ENCODE results near the gene CHD1L.
"Not testable (repeated sequence)": the region's sequence is repeated elsewhere in the genome, so short reads cannot be mapped to it uniquely, and the experiment has no call there.

The CHD1L gene

DNA sequence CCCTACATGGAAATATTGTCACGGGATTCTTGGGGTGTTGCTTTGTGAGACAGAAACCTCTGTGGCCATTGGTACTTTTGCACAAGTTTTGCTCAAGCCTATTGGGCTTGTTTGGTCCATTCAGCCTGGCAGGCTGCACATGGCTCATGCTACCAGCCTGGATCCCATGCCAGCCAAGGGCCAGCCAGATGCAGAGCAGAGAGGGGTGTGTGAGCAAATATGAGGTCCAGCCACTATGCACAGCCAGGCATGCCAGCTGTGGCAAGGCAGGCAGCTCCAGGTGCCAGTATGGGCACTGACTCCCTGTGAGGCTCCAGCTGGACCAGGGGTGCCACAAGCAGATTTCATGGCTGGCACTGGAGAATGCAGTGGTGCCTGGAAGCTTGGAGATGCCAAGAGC, 6.7 kb upstream of the CHD1L start:
- DNase-seq, result no peak

DNA sequence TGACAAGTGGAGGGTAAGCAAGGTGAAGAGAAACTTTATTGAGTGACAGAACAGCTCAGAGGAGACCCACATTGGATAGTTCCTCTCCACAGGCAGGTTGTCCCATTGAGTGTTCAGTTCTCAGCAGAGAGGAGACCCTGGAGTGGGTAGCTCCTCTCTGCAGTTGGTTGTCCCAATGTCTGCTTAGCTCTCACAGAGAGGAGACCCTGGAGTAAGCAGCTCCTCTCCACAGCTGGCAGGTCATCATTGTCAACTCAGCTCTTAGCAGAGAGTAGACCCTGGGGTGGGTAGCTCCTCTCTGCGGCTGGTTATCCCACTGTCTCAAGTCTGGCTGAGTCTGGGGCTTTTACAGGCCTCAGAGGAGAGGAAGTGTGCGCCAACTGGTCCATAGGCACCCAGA, 6.0 kb upstream of the CHD1L start:
- no peak for DNase-seq

DNA sequence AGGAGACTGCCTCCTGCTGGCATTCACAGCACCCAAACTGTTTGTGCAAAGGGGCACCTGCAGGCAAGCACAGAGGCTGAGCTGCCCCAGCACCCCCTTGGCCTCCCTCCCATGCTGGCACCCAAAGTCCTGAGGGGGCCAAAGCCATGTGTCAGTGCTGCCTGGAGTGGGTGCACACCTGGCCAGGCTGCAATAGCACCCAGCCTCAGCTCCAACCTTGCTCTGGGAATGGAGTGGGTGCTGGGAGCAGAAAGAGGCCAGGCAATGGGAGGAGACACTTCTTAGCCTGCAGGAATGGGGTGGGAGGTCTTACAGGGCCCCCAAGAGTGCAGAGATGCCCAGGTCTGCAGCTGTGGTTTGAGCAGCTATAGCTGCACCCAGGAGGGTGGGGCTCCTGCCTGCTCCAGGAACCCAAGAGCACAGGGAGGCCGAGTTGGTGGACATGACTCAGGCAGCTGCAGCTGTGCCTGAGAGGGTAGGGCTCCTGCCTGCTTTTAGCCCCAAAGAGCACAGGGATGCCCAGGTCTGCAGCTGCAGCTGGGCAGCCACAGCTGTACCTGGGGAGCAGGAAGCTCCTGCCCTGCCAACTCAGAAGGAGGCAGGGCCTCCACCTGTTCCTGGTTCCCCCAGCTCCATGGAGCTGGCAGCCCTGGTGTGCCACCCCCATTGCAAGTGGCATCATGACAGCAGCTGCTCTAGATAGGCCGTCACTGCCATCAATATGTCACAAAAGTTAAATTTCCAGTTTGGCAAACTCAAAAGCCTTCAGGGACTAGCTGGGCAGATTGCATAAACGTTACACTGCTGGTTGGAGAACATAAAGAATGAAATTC, 5.3 kb upstream of the CHD1L start:
- no peak for DNase-seq

DNA sequence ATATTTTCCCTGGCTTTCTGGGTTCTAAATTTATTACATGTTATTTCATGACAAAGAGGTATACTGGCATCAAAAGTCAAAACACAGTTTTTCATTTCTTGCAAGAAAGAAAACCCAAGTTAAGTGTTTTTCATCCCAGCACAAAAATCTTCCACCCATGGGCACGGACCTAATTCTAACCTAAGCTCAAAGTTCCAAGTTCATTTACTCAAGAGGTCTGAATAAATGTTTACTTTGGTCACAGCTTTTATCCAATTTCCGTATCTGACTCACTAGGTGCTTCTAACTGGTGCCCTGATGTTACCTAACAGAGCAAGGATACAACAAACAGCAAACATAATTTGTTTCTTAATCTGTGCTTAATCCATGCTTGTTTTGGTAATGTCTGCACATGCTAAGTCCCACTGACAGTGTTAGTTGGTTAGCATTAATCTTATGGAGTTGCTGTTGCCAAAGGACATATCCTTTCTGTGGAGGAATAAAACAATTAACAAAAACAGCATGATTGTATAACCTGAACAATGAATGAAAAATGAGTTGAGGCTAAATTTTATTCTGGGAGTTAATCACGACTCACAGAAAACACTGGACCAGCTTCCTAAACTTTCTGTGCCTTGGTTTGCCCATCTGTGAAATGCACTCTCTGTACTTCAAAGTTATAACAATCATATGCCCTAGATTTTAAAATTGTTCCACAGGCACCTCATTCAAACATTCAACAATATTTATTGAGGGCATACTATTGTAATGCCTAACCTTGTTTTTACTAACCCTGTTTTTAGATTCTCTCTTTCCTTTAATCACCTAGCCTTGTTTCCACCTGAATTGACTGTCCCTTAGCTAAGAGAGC, 4.2 kb upstream of the CHD1L start:
- no peak for DNase-seq

DNA sequence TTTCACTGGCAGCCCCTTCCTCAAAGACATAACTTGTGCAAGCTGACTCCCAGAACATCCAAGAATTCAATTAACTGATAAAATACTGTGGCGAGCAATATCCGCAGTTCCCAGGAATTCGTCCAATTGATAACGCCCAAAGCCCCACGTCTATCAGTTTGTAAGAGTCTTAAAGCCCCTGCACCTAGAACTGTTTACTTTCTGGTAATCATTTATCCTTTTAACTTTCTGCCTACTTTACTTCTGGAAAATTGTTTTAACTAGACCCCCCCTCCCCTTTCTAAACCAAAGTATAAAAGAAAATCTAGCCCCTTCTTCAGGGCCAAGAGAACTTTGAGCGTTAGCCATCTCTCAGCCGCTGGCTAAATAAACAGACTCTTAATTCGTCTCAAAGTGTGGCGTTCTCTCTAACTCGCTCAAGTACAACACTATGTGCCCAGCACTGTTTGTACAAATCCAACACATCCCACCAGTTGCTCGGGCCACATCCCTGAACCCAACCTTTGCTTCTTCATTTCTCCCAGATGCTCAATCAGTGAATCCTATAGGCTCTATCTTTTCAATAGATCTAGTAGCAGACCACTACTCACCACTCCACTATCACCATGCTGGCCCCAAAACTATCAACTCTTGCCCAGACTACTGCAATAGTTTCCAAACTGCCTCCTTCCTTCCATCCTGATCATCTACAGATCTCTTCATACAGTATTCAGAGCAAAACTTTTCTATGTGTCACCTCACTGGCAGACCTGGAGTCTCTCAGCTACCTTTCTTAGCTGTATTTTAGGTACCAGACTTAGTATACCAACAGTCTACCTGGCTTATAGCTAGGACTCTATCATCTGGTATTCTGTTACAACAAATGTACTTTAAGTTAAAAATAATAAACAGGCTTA, 3.3 kb upstream of the CHD1L start:
- DNase-seq, result no peak

DNA sequence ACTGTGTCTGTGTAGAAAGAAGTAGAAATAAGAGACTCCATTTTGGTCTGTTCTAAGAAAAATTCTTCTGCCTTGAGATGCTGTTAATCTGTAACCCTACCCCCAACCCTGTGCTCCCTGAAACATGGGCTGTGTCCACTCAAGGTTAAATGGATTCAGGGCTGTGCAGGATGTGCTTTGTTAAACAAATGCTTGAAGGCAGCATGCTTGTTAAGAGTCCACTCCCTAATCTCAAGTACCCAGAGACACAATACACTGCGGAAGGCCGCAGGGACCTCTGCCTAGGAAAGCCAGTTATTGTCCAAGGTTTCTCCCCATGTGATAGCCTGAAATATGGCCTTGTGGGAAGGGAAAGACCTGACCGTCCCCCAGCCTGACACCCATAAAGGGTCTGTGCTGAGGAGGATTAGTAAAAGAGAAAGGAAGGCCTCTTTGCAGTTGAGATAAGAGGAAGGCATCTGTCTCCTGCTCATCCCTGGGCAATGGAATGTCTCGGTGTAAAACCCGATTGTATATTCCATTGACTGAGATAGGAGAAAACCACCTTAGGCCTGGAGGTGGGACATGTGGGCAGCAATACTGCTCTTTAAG, 2.3 kb upstream of the CHD1L start:
- not testable (repeated sequence) for DNase-seq

DNA sequence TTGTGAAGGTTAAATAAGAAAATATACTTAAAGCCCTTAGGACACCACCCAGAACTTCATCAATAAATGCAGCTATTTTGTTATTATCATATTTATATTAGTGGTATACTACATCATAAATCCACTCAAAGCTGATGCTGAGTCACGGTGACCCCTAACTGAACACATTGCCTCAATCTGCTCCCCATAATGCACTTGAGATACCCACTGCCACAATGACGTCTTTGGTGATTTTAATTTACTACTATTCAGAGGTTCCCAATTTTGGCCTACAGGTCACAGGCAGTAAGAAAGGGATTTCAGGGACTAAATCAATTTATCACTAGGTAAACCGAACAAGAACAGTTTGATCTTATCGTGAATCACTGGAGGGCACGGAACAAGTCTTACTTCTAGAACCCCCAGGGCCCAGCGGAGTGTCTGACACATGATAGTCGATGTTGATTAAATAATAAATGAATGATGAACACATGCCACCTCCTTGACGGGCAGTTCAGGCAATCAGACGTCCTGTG, 493 bp upstream of the CHD1L start:
- no peak for DNase-seq

DNA sequence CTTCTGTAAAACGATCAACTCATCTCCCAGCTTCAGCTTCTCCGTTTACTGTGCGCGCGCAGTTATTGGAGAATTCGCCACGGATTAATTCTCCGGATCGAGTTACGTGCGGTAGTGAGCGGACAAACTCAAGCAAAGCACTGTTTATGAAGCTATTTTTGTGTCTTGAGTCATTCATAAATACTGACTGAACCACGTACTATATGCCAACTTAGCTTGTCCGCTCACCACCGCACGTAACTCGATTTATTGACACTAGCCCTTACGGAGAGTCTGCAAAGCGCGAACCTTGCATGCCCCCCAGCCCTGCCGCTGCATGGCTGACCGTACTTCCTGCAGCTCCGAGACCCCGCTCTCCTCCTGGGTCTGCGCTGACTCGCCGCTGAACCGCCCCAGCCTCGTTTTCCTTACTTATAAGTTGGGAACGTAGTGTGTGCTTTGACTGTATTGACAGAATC, 773 bp downstream of the CHD1L start:
- DNase-seq, result peak; percentile 65

DNA sequence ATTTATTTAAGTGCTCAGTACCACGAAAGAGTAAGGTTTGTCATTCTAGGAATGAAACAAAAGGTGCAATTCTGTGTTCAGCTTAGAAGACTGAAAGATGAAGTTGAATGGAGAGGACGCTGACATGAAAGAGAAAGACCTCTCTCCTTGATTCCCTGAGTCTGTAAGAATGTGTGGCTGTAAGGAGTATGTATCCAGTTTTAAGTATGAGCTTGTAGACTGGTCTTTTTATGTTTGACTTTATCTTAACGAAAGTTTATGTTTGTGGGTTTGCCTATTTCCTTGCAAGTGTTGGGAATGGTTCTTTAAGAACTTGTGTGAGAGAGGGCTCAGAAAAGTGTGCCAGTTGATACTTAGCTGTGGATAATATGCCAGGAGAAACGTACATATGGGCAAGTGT, 1.4 kb downstream of the CHD1L start:
- no peak for DNase-seq

DNA sequence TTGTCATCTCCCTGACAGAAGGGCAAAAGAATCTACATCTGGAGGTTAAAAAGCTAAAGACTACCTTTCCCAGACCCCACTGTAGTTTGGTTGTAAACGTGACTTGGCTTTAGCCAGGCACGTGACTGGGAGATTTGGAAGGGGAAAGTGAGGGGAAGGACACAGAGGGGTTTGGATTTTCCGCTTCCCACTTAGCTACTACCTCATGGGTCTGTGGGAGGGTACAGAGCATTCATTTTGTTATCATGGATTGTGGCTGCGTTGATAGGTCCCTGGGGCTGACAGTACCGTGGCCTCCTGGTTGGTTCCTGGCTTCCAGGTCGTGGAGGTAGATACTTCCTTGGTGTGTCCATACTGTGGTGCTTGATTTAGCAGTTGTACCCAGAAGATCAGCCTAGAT, 2.6 kb downstream of the CHD1L start:
- DNase-seq, result no peak

DNA sequence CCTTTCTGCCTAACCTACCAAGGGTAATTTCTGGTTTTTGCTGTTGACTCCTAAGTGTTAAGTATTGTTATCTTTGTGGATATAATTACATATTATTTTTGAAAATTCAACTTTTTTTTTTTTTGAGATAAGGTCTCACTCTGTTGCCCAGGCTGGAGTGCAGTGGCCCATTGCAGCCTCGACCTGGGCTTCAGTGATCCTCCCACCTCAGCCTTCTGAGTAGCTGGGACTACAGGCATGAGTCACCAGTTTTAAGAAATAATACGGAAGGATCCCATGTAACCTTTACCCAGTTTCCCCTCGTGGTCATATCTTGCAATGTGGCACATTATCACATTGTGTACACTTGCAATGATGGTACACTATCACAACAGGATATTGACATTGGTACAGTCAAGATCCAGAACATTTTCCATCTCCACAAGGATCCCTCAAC, 3.1 kb downstream of the CHD1L start:
- no peak for DNase-seq

DNA sequence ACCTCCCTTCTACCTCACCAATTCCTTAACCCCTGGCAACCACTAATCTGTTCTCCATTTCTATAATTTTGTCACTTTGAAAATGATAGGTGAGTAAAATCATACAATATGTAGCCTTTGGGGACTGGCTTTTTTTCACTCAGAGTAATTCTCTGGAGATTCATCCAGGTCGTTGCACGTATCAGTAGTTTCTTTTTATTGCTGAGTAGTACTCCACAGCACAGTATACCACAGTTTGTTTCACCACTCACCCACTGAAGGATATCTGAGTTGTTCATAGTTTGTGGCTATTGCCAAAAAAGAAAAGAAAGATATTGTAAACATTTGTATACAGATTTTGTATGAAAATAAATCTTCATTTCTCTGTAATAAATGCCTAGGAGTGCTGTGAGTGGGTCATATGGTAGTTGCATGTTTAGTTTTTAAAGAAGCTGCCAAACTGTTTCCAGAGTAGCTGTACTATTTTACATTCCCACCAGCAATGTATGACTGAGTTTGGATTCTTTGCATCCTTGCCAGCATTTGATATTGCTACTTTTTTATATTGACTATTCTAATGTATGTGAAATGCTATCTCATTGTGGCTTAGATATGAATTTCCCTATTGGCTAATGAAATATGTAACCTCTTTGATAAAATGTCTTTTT, 3.7 kb downstream of the CHD1L start:
- DNase-seq, result no peak

DNA sequence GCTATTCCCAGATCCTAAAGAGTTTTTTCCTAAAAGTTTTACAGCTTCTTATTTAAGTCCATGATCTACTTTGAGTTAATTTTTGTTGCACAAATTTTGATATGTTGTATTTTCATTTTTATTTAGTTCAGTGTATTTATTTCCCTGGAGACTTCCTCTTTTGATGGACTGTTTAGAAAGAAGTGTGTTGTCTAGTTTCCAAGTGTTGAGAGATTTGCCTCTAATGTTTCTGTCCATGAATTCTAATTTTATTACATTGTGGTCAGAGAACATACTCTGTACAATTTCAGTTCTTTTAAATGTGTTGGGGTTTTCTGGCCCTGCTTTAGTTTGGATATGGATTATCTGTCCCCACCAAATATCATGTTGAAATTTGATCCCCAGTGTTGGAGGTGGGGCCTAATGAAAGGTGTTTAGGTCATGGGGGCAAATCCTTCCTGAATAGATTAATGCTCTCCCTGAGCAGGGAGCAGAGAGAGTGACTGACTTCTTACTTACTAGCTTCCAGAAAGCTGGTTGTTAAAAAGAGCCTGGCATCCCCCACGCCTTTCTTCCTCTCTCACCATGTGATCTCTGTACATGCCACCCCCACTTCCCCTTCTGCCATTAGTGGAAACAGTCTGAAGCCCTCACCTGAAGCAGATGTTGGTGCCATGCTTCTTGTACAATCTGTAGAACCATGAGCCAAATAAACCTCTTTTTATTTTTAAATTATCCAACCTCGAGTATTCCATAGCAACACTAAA, 4.6 kb downstream of the CHD1L start:
- no peak for DNase-seq

DNA sequence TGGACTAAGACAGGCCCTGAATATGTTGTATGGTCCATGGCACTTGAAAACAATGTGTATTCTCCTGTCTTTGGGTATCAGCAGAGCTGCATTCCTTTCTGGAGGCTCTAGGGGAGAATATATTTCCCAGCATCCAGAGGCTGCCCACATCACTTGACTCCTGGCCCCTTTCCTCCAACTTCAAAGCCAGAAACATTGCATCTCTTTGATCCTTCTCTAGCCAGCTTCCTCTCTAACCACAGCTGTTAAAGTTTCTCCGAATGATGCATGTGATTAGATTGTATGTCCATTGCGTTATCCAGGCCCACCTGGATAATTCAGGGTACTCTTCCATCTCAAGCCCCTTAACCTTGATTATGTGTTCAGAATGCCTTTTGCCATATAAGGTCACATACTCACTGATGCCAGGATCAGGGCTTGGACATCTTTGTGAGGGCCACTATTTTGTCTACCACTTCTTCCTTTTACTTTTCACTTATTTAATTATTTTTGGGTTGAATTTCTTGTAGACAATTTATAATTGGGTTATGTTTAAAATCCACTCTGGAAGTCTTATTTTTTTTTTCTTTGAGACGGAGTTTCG, 5.3 kb downstream of the CHD1L start:
- DNase-seq, result no peak

DNA sequence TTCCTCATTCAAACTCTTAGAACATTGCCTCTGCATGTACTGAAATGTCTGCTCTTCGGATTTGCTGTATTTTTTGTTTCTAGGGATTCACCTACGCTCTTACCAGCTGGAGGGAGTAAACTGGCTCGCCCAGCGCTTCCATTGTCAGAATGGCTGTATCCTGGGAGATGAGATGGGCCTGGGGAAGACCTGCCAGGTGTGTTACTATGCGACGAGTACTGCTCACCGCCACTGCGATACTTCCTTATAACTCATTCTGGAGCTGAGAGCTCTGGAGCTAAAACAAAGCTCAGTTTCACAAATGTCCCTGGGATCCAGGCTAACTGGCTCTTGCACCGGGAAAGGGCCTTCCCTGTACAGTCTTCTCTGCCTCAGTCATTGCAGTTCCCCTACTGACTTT, 10.1 kb downstream of the CHD1L start:
- no peak for DNase-seq

DNA sequence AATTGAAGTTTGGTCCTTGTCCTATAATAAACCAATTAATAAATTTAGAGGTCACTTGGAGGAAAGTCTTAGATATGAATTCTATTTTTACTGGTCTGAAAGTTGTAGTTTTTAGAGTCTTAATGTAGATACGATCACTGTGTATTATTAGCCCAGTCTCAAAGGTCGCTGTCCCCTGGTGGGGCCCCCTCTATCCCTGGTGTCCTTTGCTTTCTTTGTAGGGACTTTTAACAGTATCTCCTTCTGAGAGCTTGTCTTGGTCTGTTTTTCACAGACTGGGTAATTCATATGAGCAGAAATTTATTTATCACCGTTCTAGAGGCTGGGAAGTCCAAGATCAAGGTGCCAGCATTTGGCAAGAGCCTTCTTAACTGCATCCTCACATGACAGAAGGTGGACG, 18.5 kb downstream of the CHD1L start:
- DNase-seq, result no peak

DNA sequence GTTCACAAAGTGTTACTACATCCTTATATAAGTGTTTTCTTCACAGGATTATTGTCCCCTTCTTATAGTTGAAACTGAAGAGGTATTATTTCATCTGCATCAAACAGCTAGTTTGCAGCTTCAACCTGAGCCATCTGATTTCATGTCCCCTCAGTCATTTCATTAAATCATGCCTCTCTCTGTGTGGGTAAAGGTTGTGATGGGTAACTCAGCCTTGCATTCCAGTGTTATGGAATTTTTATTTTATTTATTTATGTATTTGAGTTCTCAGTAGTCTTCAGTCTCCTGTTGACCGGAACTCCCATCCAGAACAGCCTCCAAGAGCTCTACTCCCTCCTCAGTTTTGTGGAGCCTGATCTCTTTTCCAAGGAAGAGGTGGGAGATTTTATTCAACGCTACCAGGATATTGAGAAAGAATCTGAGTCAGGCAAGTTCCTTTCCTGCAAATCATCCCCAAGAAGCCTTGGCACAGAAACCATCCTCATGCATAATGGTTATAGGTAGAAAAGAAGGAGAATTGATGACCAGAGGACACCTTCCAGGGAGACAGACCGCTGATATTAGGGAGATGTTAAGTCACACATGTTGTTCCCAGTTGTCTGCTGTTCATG, 21.8 kb downstream of the CHD1L start:
- no peak for DNase-seq

DNA sequence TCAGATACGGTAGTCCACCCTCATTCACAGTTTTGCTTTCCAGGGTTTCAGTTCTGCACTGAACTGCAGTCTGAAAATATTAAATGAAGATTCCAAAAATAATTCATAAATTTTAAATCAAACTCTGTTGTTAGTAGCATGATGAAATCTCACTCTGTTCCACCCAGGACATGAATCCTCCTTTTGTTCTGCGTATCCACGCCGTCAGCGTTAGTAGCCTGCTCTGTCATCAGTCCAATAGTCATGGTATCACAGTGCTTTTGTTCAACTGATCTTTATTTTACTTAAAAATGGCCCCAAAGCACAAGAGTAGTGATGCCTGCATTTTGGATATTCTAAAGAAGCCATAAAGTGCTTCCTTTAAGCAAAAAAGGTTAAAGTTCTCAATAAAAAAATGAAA, 23.9 kb downstream of the CHD1L start:
- DNase-seq, result no peak

DNA sequence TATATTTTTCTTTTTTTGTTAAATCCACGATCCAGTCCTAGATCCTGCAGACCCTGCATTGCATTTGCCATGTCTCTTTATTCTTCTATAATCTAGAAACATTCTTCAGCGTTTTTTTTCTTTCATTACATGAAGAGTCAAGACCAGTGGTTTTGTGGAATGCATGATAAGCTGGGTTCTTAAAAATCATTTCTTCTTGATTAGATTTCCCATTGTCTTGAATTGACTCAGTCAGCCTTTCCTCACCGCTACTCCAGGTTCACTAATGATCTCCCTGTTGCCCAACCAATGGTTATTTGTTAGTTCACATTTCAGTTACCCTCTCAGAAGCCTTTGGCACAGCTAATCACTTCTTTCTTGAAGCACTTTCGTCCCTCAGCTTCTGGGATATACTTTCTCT, 25.2 kb downstream of the CHD1L start:
- DNase-seq, result no peak

DNA sequence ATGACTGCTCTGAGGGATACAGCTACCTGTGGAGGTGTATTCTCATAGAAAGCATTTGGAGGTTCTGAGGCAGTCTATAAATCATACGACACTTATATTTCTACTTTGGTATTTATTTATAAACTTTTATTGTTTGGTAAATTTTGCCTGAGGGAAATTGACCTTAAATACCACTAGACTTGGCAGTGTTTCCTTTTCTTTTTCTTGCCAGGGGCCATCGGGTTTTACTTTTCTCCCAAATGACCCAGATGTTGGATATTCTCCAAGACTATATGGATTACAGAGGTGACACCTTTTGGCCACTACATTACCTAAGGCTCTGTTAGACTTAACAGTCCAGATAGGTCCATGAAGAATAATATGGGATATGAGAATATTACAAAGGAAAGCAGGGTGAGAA, 28.2 kb downstream of the CHD1L start:
- DNase-seq, result peak; percentile 17

All from NCI-H1105 treated with DMSO at 0.1 percent for 48 hours (cell line).